Kasumi-1 (cell line): ENCODE data around the gene MEPCE.

Experiments used
- DNase-seq, 2 experiments: peaks; one replicate each; lab custom pipeline; 2025; lab: John Stamatoyannopoulos, UW

Gene MEPCE

DNA sequence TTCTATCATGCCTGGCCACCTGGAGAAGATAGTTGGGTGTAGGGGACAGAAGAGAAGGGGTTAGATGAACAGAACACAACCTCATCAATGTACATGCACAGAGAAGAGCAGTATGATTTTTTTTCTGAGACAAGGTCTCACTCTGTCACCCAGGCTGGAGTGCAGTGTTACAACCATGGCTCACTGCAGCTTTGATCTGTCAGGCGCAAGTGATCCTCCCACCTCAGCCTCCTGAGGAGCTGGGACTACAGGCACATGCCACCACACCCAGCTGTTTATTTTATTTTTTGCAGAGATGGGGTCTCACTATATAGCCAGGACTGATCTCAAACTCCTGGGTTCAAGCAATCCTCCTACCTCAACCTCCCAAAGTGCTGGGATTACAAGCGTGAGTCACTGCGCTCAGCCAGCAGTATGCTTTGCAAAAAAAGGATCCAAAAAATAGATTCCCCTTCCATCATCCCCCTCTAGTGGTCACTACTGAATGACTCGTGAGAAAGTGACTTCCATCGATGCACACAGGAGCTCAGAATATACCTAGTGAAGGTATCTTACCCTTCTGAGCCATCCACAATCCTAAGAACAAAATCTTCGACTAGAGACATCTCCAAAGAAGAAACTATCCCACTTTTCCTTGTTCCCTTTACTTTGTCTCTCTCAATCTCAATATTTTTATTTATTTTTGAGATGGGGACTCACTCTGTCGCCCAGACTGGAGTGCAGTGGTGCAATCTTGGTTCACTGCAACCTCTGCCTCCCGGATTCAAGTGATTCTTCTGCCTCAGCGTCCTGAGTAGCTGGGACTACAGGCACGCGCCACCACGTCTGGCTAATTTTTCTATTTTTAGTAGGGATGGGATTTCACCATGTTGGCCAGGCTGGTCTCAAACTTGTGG lies 22.1 kb upstream of the MEPCE start:
- DNase-seq = peak; percentile 78 to 85

DNA sequence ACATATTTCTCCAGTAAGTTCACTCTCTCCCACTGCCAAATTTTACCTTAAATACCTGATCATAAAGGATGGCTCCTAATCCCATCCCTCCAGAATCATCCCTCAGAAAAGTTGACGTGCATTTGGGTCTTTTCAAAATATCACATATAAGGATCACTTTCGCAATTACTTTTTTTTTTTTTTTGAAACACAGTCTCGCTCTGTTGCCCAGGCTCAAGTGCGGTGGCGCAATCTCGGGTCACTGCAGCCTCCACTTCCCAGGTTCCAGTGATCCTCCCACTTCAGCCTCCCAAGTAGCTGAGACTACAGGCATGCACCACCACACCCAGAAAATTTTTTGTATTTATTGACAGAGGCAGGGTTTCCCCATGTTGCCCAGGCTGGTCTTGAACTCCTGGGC lies 18.5 kb upstream of the MEPCE start:
- no peak for DNase-seq

DNA sequence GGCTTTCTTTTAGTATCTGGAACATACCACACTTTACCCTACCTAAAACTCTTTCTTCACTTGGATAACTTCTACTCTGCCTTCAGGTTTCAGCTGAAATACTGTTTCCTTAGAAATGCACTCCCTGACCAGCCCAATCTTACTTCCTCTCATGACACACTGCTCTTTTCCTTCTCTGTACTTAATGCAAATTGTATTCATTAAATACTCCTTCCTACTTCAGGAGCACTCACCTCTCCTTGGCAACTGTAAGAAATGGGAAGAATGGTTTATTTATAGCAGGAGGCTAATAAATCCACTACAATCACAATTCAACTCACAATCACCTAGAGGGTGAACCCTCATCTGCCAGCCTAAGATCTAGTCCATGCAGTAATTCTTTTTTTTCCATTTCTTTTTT lies 16.3 kb upstream of the MEPCE start:
- peak in 1 of 2 experiments; percentile 47 for DNase-seq

DNA sequence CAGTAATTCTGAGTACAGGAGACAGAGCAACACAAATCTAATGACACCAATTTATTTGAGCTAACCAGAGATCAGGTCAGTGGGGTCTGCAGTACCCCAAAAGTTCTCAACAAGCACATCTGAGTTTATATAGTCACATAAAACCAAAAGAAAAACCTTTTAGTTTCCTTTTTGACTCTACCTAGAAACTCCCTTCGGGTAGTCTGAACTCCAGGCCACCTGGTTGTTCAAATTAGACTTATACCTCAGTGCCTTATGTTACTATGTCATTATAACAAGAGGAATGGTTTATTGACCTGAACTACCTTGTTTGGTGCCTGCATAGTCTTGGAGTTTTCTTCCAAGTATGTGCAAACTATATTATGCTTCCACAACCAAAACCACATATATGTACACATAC lies 15.7 kb upstream of the MEPCE start:
- no peak for DNase-seq

DNA sequence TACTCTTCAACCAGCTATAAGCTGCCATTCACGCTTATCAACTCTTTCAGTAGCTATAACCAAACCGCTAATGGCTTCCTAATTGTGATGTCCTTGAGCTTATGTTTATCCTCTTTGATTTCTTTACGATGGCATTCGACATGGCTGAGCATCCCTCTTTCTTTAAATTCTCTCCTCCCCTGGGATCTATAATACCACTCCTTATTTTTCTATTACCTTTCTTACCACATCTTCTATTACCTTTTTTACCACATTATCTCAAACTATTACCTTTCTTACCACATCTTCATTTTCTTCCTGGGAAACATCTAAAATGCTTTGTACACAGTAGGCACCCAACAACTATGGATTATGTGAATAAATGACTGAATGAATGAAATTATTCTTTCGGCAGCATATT lies 14.2 kb upstream of the MEPCE start:
- no peak for DNase-seq

DNA sequence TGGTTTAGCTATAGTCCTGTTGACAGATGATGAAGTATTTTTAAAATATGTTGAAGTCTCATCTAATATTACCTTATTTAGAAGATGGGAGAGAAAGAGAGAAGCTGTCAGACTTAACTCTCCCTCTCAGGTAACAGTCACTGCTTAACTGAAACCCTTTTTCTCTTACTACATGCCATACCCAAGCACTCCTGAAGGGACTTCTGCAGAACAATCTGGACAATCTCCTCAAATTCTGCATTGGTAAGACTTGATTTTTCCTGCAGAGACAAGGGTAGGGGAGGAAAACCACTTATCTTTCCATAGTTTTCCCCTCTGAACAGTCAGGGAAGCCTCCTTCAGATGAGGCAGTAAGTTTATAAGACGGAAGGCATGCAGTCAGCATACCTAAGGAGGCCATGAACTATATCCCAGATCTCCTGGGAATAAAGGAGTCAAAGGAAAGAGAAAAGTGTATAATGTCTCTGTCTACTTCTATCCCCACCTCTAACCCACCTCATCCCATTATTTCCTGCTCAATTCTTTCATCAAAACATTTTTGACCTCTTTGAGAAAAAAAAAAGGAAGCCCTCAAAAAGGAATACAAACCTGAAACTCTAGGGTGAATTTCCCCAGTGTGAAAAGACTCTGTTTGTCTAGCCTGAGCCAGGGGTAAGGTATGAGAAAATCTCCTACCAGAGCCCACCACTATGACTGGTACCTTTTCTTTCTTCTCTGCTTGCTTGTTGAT lies 10.5 kb upstream of the MEPCE start:
- peak; percentile 6 to 8 for DNase-seq

DNA sequence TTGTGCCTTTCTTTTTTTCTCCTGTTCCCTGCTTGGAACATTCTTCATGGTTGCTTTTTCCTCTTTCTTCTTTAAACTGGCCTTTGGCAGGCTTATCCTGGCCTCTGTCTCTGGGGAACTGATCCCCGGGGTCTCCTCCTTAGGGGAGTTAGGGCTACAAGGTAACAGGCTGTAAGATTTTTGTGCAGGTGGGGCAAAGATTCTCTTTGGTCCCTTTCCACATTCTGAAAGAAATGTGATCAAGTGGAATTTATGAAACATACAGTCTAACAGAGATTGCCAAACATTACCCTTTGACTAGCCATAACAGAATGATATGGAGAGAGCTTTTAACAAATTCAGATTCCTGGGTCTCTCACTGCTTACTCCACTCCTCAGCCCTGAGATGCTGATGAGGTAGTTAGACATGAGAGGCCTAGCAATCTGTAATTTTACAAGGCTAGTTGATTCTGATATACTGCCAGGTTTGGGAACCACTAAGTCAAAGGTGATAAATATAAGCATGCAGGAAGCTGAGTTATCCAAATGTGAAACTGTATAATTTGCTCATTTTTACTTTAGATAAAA lies 9.9 kb upstream of the MEPCE start:
- DNase-seq = no peak

DNA sequence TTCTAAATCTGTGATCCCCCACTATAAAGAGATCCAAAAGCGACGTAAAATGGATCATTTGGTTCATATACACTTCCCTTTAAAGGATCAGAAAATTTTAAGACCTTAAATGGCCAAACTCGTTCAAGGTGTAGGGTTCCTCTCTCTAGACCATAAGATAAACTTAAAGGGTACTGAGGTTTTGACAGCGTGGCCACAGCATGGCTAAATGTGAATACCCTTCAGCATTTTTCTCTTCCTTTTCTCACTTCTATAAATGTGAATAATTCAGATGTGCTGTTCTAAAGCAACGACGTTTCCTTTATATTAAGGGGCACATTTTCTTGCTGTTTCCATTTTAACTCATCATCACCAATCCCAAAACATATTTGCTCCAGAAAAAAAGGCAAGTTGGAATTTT lies 6.3 kb upstream of the MEPCE start:
- DNase-seq = no peak

DNA sequence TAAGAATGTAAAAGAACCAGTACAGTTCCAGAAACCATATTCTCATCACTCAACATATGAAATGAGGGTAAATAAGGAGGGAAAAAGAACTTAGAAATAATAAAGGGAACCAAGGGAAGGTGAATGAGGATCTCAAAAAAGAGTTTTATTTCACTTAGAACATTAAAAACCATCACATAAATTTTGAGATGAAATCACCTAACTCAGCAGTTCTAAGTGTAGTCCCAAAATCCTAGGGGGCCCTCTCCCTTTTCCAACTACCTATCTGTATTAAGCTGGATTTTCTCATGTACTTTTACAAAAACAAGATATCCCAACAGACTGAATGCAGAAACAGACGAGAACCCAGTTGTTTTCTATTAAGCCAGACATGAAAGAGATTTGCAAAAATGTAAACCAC lies 4.3 kb upstream of the MEPCE start:
- DNase-seq = no peak

DNA sequence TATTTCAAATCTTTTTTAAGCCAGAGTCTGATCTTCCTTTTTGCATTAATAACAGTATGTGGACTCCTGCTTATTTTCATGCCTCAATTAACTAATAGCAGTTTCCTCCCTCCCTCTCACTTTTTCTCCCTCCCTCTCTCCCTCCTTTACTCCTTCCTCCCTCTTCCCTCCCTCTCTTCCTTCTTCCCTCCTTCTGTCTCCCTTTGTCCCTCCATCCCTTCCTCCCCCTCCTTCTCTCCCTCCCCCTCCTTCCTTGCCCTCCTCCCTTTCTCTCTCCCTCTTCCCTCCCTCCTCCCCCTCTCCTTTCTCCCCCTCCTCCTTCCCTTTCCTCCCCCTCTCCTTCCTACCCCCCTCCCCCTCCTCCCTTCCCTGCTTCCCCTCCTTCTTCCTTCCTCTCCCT lies 3.1 kb upstream of the MEPCE start:
- no peak for DNase-seq

DNA sequence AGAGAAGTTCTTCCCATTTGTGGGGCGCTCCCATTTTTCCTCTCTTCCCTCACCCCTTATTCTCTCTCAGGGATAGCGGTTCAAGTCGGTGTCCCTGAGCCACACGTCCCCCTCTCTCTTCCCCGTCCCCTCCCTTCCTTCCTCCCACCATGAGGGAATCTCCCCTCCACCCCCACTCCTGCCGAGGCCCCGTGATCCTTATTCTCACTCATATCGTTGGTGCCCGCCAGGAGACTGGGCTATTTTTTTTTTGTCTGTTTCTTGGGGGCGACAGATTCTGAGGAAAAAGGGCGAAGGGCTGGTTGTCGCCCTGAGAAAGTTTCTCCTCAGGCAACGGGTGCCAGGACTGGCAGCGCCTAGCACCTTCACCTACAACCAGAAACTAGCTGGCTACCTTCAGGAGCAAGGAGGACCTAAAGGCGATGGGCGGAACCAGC lies 1.9 kb upstream of the MEPCE start:
- DNase-seq = no peak

DNA sequence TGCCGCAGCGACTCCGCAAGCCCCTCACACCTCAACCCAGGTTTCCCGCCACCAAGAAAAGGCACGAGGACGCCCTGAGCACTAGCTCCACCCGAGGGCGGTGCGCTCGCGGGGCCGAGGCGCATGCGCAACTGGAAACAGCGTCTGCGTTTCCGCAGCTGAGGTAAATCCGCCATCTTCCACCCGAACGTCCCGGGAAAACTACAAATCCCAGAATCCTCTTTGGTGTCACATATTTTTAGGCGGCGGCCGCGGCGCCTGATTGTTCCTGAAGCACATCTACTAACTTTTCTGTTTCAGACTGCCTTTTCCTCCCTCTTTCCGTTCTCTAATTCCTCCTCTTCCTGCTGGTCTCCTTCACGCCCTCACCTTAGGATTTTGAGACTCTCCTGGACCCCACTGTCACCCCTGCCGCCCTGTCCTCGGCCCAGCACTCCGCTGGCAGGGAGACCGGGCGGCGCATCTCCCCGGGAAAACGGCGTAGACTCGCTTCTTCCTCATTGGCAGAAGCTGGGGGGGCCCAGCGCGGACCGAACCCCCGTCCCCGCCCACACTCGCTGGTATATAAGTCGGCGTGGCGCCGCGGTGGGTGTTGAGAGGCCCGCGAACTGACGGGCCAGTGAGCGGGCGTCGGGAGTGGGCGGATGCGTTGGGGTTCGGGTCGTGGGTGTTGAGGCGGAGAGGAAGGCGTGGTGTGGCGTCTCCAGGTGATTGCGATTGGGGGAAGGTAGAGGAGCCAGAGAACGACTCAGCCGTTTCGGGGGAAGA lies 1.2 kb upstream of the MEPCE start, which contains the start of gene ZCWPW1:
TSS of gene ZCWPW1 (minus strand) at position 505 of the 768 bp plus-strand sequence. CDS start 8,054 bp downstream, outside the sequence.
- DNase-seq = peak; percentile 91 to 93

DNA sequence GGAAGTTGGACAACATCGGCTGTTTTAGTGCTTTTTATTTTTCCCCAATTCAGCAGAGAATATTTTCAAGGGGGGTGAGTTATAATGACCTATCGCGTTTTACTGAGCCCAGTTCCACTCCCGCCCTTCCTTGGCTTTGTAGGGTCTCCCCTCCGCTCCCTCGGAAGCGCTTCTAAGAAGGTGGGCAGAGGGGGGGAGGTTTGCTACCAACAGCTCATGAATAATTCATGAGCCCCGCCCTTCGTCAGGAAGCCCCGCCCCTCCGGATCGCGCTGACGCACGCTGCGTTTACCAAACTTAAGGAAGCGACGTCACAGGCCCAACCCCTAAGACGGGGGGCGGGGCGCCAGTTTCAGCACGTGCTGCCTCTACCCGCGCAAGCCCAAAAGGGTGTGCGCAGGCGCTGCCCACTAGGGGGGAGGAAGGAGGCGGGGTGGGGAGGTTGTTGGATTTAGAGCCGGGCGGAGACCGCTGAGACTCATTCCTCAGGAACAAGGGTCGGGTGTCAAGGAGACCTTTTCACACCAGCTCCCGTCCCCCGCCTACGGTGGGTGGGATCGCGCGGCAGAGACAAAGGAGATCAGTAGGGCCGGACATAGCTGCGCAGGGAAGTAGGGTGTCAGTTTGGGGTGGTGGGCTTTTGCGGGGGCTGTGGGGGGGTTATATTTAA lies 529 bp upstream of the MEPCE start:
- DNase-seq = peak; percentile 98 to 99

DNA sequence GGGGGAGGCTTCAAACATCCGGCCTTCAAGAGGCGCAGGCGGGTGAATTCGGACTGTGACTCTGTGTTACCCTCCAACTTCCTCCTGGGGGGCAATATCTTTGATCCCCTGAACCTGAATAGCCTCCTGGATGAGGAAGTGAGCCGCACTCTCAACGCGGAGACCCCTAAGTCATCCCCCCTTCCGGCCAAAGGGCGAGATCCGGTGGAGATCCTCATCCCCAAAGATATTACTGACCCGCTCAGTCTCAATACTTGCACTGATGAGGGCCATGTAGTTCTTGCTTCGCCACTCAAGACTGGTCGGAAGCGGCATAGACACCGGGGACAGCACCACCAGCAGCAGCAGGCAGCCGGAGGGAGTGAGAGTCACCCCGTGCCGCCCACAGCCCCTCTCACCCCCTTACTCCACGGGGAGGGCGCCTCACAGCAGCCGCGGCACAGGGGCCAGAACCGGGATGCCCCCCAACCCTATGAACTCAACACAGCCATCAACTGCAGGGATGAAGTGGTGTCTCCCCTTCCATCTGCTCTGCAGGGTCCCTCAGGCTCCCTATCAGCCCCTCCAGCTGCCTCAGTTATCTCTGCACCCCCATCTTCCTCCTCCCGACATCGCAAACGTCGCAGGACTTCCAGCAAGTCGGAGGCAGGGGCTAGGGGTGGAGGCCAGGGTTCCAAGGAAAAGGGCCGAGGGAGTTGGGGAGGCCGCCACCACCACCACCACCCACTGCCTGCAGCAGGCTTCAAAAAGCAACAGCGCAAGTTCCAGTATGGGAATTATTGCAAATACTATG lies 1.1 kb downstream of the MEPCE start:
- peak in 1 of 2 experiments; percentile 32 for DNase-seq

DNA sequence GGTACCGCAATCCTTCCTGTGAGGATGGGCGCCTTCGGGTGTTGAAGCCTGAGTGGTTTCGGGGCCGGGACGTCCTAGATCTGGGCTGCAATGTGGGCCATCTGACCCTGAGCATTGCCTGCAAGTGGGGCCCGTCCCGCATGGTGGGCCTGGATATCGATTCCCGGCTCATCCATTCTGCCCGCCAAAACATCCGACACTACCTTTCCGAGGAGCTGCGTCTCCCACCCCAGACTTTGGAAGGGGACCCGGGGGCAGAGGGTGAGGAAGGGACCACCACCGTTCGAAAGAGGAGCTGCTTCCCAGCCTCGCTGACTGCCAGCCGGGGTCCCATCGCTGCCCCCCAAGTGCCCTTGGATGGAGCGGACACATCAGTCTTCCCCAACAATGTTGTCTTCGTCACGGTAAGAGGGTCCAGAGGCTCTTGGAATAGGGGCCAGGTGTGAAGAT lies 1.7 kb downstream of the MEPCE start:
- no peak for DNase-seq

DNA sequence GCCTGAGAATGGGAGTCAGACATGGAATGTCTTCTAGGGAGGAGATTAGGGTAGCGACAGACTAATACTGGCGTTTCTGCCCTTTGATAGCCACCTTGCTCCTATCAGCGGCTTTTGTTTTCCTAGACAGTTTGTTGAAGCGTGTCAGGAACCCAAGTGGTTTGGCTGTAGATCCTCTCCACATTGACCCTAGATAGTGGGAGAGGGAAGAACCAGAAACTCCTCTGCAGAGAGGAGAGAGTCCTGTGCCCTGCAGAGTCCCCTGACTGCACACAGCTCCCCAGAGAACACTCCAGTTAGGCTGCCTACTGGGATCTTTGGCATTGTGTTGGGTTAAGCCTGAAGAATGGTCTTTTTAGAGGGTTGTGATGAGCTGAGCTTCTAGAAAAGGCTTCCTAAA lies 2.4 kb downstream of the MEPCE start:
- DNase-seq = no peak

DNA sequence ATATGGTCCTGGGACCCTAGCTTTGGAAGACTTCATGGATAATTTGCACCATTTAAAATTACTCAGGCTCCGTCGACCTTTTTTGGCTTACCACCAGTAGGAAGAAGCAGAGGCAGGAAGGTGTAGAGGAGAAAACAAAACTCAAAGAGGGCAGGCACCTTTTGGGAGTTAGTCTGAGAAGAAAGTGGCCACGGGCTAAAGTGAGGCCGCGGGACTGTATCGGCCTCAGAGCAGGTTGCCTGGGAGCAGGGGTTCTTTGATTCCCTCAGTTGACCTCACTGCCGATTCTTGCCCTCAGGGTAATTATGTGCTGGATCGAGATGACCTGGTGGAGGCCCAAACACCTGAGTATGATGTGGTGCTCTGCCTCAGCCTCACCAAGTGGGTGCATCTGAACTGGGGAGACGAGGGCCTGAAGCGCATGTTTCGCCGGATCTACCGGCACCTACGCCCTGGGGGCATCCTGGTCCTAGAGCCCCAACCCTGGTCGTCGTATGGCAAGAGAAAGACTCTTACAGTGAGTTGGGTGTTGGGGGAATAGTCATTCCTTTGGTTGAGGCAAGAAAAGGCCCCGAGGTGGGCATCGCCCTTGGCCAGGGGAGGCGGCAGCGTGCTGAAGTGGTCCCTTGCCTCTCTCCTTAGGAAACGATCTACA lies 3.1 kb downstream of the MEPCE start:
- DNase-seq = no peak

DNA sequence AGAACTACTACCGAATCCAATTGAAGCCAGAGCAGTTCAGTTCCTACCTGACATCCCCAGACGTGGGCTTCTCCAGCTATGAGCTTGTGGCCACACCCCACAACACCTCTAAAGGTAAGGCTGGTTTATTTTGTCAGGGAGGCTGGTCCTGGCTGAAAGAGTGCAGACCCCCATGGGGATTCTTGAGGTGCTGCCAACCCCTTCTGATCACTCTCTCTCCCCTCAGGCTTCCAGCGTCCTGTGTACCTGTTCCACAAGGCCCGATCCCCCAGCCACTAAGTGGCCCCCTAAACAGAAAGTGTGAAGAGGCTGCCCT lies 3.6 kb downstream of the MEPCE start:
- DNase-seq = no peak

DNA sequence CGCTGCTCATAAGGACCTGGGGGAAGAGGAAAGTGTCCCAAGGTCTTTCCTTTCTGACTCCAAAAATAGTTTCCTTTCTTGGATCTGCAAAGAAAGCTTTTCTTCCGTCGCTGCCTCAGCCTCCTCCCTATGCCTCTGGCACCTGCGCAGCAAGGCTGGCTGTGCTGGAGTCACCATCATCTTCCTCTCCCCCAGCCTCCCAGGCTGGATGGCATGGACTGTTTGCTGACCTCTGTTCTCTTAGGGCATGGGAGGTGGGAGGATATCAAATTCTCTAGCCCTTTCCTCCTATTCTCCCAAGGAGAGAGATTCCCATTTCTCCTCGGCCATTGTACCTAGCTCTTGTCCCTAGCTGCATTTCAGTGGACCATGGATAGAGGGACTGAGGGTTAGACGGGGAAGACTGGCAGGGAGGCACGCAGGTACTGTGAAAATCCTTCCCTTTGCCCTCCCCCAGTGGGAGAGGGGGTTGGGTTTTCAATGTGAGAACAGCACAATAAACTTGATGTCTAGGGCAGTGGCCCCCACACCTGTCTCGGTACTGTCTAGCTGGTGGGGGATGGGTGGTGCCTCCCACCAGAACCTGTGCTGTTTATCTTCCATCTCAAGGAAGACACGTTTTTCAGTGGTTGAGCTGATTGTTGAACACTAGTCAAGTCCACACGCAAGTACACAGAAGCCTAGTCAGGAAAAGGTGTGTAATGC lies 4.1 kb downstream of the MEPCE start:
- DNase-seq = no peak
